ENCODE data around the gene TPRX1.

DNA sequence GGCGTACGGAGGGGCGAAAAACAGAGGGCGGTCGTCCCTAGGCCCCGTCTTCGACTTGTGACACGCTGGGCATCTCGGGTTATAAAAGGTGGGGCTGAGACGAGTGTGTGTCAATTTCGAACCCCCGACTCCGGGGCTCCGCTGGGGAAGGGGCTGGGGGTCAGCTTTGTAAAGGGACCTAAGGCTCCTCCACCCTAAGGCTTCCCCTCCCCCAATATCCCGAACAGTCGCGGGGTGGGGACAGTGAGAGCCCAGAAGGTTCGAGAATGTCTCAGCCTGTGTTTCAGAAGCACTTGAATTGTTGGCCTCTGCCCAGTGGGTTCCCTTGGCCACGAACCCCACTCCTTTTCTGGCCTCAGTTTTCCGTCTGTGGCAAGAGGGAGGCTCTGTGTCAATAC is 25.4 kb downstream of the TPRX1 start:
- TF ChIP-seq, protein P1, sequence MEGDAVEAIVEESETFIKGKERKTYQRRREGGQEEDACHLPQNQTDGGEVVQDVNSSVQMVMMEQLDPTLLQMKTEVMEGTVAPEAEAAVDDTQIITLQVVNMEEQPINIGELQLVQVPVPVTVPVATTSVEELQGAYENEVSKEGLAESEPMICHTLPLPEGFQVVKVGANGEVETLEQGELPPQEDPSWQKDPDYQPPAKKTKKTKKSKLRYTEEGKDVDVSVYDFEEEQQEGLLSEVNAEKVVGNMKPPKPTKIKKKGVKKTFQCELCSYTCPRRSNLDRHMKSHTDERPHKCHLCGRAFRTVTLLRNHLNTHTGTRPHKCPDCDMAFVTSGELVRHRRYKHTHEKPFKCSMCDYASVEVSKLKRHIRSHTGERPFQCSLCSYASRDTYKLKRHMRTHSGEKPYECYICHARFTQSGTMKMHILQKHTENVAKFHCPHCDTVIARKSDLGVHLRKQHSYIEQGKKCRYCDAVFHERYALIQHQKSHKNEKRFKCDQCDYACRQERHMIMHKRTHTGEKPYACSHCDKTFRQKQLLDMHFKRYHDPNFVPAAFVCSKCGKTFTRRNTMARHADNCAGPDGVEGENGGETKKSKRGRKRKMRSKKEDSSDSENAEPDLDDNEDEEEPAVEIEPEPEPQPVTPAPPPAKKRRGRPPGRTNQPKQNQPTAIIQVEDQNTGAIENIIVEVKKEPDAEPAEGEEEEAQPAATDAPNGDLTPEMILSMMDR (IDR thresholded peaks at IDR 0.05; ENCODE audit: low read depth, low read length) = no peak
- no peak for TF ChIP-seq POLR2A (IDR thresholded peaks at IDR 0.05; ENCODE audit: extremely low read depth, insufficient read length)
- TF ChIP-seq, protein P2, sequence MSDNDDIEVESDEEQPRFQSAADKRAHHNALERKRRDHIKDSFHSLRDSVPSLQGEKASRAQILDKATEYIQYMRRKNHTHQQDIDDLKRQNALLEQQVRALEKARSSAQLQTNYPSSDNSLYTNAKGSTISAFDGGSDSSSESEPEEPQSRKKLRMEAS (IDR thresholded peaks at IDR 0.05; ENCODE audit: low read depth, low read length) = peak; percentile 33; the same call in 1 of the 2 replicates
